HEK293T (cell line): ENCODE measurements around the gene MIPEP.

Experiments
- BHLHE40 ChIP-seq: fragments of 450-650 bp; IDR thresholded peaks from 2 replicates; pipeline ENCODE4 v1.6.1; 2016; ENCODE audit warnings: mild to moderate bottlenecking, moderate library complexity, borderline replicate concordance
- FOXK2 ChIP-seq: fragments of 450-650 bp; IDR thresholded peaks from 2 replicates; pipeline ENCODE4 v1.6.1; 2016; ENCODE audit warnings: mild to moderate bottlenecking
- LEF1 ChIP-seq: fragments of 450-650 bp; IDR thresholded peaks from 2 replicates; pipeline ENCODE4 v1.6.1; 2017; ENCODE audit warnings: mild to moderate bottlenecking, borderline replicate concordance
- PKNOX1 ChIP-seq: fragments of 450-650 bp; IDR thresholded peaks from 2 replicates; pipeline ENCODE4 v1.6.1; 2016

GRCh38 chr13:23870356-23871140 lies 18.7 kb downstream of the MIPEP start:
- no peak for TF ChIP-seq LEF1
- TF ChIP-seq PKNOX1, result no peak
- no peak for TF ChIP-seq FOXK2
- TF ChIP-seq BHLHE40, result no peak
